Uterus (tissue), 2 donors: ENCODE results near the gene OSTM1.
A peak's percentile ranks its signal among the peaks of the same experiment; 100 is the strongest.

Experiments used
- POLR2A ChIP-seq, 2 donors: fragments of 450-650 bp; IDR thresholded peaks; one replicate each; pipeline ENCODE4 v1.6.1; 2016; ENCODE audit warnings: antibody characterized with exemption in 2 of 2, mild to moderate bottlenecking in 1 of 2, moderate library complexity in 1 of 2
- TF ChIP-seq, protein P1 (sequence below), 4 experiments: fragments of 200-600 bp in 2 of 4; fragments of 450-650 bp in 2 of 4; sonication (generic) in 2 of 4; IDR thresholded peaks; one replicate each; pipeline ENCODE4 v1.5.1; 2016 to 2019; ENCODE audit warnings: antibody characterized with exemption in 4 of 4, mild to moderate bottlenecking in 2 of 4, moderate library complexity in 1 of 4

GRCh38 chr6:108113557-108114519 lies 39.3 kb upstream of the OSTM1 start:
- TF ChIP-seq, protein P1, sequence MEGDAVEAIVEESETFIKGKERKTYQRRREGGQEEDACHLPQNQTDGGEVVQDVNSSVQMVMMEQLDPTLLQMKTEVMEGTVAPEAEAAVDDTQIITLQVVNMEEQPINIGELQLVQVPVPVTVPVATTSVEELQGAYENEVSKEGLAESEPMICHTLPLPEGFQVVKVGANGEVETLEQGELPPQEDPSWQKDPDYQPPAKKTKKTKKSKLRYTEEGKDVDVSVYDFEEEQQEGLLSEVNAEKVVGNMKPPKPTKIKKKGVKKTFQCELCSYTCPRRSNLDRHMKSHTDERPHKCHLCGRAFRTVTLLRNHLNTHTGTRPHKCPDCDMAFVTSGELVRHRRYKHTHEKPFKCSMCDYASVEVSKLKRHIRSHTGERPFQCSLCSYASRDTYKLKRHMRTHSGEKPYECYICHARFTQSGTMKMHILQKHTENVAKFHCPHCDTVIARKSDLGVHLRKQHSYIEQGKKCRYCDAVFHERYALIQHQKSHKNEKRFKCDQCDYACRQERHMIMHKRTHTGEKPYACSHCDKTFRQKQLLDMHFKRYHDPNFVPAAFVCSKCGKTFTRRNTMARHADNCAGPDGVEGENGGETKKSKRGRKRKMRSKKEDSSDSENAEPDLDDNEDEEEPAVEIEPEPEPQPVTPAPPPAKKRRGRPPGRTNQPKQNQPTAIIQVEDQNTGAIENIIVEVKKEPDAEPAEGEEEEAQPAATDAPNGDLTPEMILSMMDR (IDR thresholded peaks at IDR 0.05) = peak; percentile 50 to 54 (median 50)
- TF ChIP-seq POLR2A (IDR thresholded peaks at IDR 0.05) = no peak
